HG03457 (cell line): ENCODE data around the gene HEATR9.
"Not testable (repeated sequence)": the region's sequence is repeated elsewhere in the genome, so short reads cannot be mapped to it uniquely, and the experiment has no call there.

Experiments
- ATAC-seq: cut with Tn5 transposase; IDR thresholded peaks from one replicate; pipeline ENCODE4 v1.9.1; 2021; ENCODE audit warnings: moderate number of reproducible peaks; ENCODE audit not compliant: unreplicated experiment

Gene HEATR9

GRCh38 chr17:35868737-35869136, at the start of gene HEATR9:
Gene HEATR9 (minus strand): TSS chr17:35868891. CDS start chr17:35868742, 149 bp downstream.
- no peak for ATAC-seq

GRCh38 chr17:35917519-35918213, 49.0 kb upstream of the HEATR9 start:
- no peak for ATAC-seq

GRCh38 chr17:35915153-35915964, 46.7 kb upstream of the HEATR9 start:
- ATAC-seq, result no peak

GRCh38 chr17:35914354-35914753, 45.7 kb upstream of the HEATR9 start:
- no peak for ATAC-seq

- ATAC-seq, result no peak
Observed at GRCh38 chr17:35913609-35914008, 44.9 kb upstream of the HEATR9 start.

- ATAC-seq, result no peak
Observed at GRCh38 chr17:35912942-35913341, 44.3 kb upstream of the HEATR9 start.

- ATAC-seq, result no peak
Observed at GRCh38 chr17:35912339-35912912, 43.7 kb upstream of the HEATR9 start.

- ATAC-seq, result no peak
Observed at GRCh38 chr17:35909408-35909807, 40.7 kb upstream of the HEATR9 start.

GRCh38 chr17:35907691-35908090, 39.0 kb upstream of the HEATR9 start:
- no peak for ATAC-seq

- no peak for ATAC-seq
Observed at GRCh38 chr17:35906926-35907637, 38.4 kb upstream of the HEATR9 start.

GRCh38 chr17:35906191-35906925, 37.7 kb upstream of the HEATR9 start:
- ATAC-seq, result no peak

GRCh38 chr17:35903451-35903850, 34.8 kb upstream of the HEATR9 start:
- ATAC-seq, result no peak

- ATAC-seq, result no peak
Observed at GRCh38 chr17:35901631-35902175, 33.0 kb upstream of the HEATR9 start.

GRCh38 chr17:35900708-35901480, 32.2 kb upstream of the HEATR9 start:
- no peak for ATAC-seq

GRCh38 chr17:35900280-35900679, 31.6 kb upstream of the HEATR9 start:
- no peak for ATAC-seq

- no peak for ATAC-seq
Observed at GRCh38 chr17:35898283-35899070, 29.8 kb upstream of the HEATR9 start.

GRCh38 chr17:35897772-35898171, 29.1 kb upstream of the HEATR9 start:
- not testable (repeated sequence) for ATAC-seq

GRCh38 chr17:35895636-35896587, 27.2 kb upstream of the HEATR9 start:
- no peak for ATAC-seq
